Peyer's patch (tissue), 4 donors: ENCODE data around the gene LDLRAD4. TPM values are rescaled to one million over a fixed set of nuclear protein-coding genes. Genes with fewer than 3 reads are reported as not detected.

Experiments
- DNase-seq, 3 donors: peaks; one replicate each; pipeline ENCODE4 v3.0.0-alpha.2; 2017 to 2019
- H3K27ac ChIP-seq, 4 donors: fragments of 200-600 bp; sonication (generic); one replicate each; pipeline ENCODE4 v1.5.1; 2016 to 2019
- H3K27me3 ChIP-seq, 2 donors: fragments of 200-600 bp; sonication (generic); one replicate each; pipeline ENCODE4 v1.5.1; 2019
- H3K36me3 ChIP-seq, 3 donors: fragments of 200-600 bp; sonication (generic); one replicate each; pipeline ENCODE4 v1.5.1; 2016 to 2019
- H3K4me1 ChIP-seq, 4 donors: fragments of 200-600 bp; sonication (generic); one replicate each; pipeline ENCODE4 v1.5.1; 2016 to 2019
- H3K4me3 ChIP-seq, 4 donors: fragments of 200-600 bp; sonication (generic); 1 replicate in 3 of 4; 2 replicates in 1 of 4; pipeline ENCODE4 v1.5.1; 2016 to 2019; ENCODE audit warnings: mild to moderate bottlenecking in 1 of 4
- H3K9me3 ChIP-seq, 4 donors: fragments of 200-600 bp; sonication (generic); one replicate each; pipeline ENCODE4 v1.5.1; 2016 to 2019; ENCODE audit warnings: mild to moderate bottlenecking in 1 of 4
- CTCF ChIP-seq, 6 experiments: fragments of 450-650 bp in 4 of 6; fragments of 200-600 bp in 2 of 6; sonication (generic) in 1 of 6; IDR thresholded peaks; one replicate each; pipeline ENCODE4 v1.5.1; 2017 to 2019; ENCODE audit warnings: antibody characterized with exemption in 6 of 6, mild to moderate bottlenecking in 3 of 6, moderate library complexity in 1 of 6
- POLR2A ChIP-seq, 2 donors: fragments of 450-650 bp; IDR thresholded peaks; one replicate each; pipeline ENCODE4 v1.5.1; 2017; ENCODE audit warnings: antibody characterized with exemption in 2 of 2, mild to moderate bottlenecking in 2 of 2, moderate library complexity in 2 of 2
- total RNA-seq, 4 donors: library from RNA; depleted of rRNA; stranded (reverse); fragments of >200 nt; gene quantifications; one replicate each; pipeline ENCODE4 v1.1.0, GENCODE V29; 2016

The LDLRAD4 gene
- total RNA-seq, result 100 to 1,000 TPM in 1 of 4 donors, 10 to 100 TPM in 3; 24.8 to 128 (median 50.0) TPM

- H3K9me3 ChIP-seq, result no peaks in the 10 kb centered on the region
- peak in 2 of 3 donors; percentile 68 to 72 for DNase-seq
- peak within 1 kb of the TSS; percentile 59 to 95 (median 82) for H3K4me3 ChIP-seq
- no peaks in the 10 kb centered on the region for H3K27me3 ChIP-seq
- peak within 1 kb of the TSS; percentile 74 to 92 (median 82) for H3K27ac ChIP-seq
- no peaks in the 10 kb centered on the region for H3K36me3 ChIP-seq
- TF ChIP-seq CTCF (IDR thresholded peaks at IDR 0.05), result no peak
- no peak for TF ChIP-seq POLR2A (IDR thresholded peaks at IDR 0.05)
- H3K4me1 ChIP-seq, result peaks cover 10 to 53% (median 14%) of the 10 kb centered on the region in 4 donors
Measured at GRCh38 chr18:13218368-13218991, at the start of gene LDLRAD4. TSS of gene LDLRAD4 (plus strand) at chr18:13218760.

- no peaks in the 10 kb centered on the region for H3K36me3 ChIP-seq
- H3K4me1 ChIP-seq, result peaks cover 0 to 7% (median 0%) of the 10 kb centered on the region in 4 donors
- no peaks in the 10 kb centered on the region for H3K27me3 ChIP-seq
- TF ChIP-seq POLR2A (IDR thresholded peaks at IDR 0.05) (no peak), CTCF (IDR thresholded peaks at IDR 0.05) (no peak)
- DNase-seq, result no peak
- no peak overlapping the region for H3K27ac ChIP-seq
- no peaks in the 10 kb centered on the region for H3K9me3 ChIP-seq
- no peak overlapping the region for H3K4me3 ChIP-seq
Measured at GRCh38 chr18:13173578-13174145, 44.9 kb upstream of the LDLRAD4 start.

- no peak for DNase-seq
- Histone ChIP-seq H3K4me1 (peaks cover 0 to 13% (median 0%) of the 10 kb centered on the region in 4 donors), H3K9me3 (no peaks in the 10 kb centered on the region), H3K4me3 (no peak overlapping the region), H3K36me3 (no peaks in the 10 kb centered on the region), H3K27me3 (no peaks in the 10 kb centered on the region), H3K27ac (peak overlapping the region in 3 of 4 donors; percentile 5 to 48 (median 38))
- TF ChIP-seq POLR2A (IDR thresholded peaks at IDR 0.05) (no peak), CTCF (IDR thresholded peaks at IDR 0.05) (no peak)
Measured at GRCh38 chr18:13175266-13175665, 43.3 kb upstream of the LDLRAD4 start.

GRCh38 chr18:13175754-13176210 is 42.8 kb upstream of the LDLRAD4 start:
- Histone ChIP-seq H3K9me3 (no peaks in the 10 kb centered on the region), H3K4me1 (peaks cover 0 to 14% (median 0%) of the 10 kb centered on the region in 4 donors), H3K4me3 (no peak overlapping the region), H3K27me3 (no peaks in the 10 kb centered on the region), H3K36me3 (no peaks in the 10 kb centered on the region), H3K27ac (peak overlapping the region in 3 of 4 donors; percentile 5 to 48 (median 38))
- no peak for TF ChIP-seq CTCF (IDR thresholded peaks at IDR 0.05)
- TF ChIP-seq POLR2A (IDR thresholded peaks at IDR 0.05), result no peak
- DNase-seq, result peak in 1 of 3 donors; percentile 71

- no peaks in the 10 kb centered on the region for H3K9me3 ChIP-seq
- no peaks in the 10 kb centered on the region for H3K36me3 ChIP-seq
- no peaks in the 10 kb centered on the region for H3K27me3 ChIP-seq
- H3K27ac ChIP-seq, result peak overlapping the region in 3 of 4 donors; percentile 55 to 83 (median 67)
- H3K4me1 ChIP-seq, result peaks cover 0 to 14% (median 0%) of the 10 kb centered on the region in 4 donors
- no peak for TF ChIP-seq CTCF (IDR thresholded peaks at IDR 0.05)
- TF ChIP-seq POLR2A (IDR thresholded peaks at IDR 0.05), result peak in 1 of 2 donors; percentile 59
- H3K4me3 ChIP-seq, result peak overlapping the region in 2 of 4 donors; percentile 36 to 41
- no peak for DNase-seq
Measured at GRCh38 chr18:13176847-13177246, 41.7 kb upstream of the LDLRAD4 start.
